PFSK-1 (cell line): Measurements from ENCODE around the gene PIEZO1.

Experiments used
- POLR2AphosphoS5 ChIP-seq: IDR thresholded peaks from 2 replicates; pipeline ENCODE4 v1.6.1; 2012; ENCODE audit warnings: low read depth, mild to moderate bottlenecking, control low read depth, low read length, moderate library complexity
- REST ChIP-seq, 2 experiments: IDR thresholded peaks; 2 replicates each; pipeline versions ENCODE4 v1.6.1 to v1.8.0; 2011 to 2012; ENCODE audit warnings: low read depth in 2 of 2, low read length in 2 of 2, control low read depth in 1 of 2, inconsistent platforms in 1 of 2, mild to moderate bottlenecking in 1 of 2, moderate library complexity in 1 of 2; ENCODE audit not compliant: insufficient read depth in 1 of 2
- SIN3A ChIP-seq: IDR thresholded peaks from 2 replicates; pipeline ENCODE4 v1.6.1; 2012; ENCODE audit warnings: mild to moderate bottlenecking, low read length, moderate library complexity, borderline replicate concordance; ENCODE audit not compliant: insufficient read depth
- TAF1 ChIP-seq: IDR thresholded peaks from 2 replicates; pipeline ENCODE4 v1.6.1; 2012; ENCODE audit warnings: low read length, control low read depth, borderline replicate concordance; ENCODE audit not compliant: insufficient read depth

GRCh38 chr16:88726408-88726749, 58.6 kb downstream of the PIEZO1 start:
- TF ChIP-seq SIN3A, result no peak
- TF ChIP-seq POLR2AphosphoS5, result no peak
- TF ChIP-seq TAF1, result no peak
- no peak for TF ChIP-seq REST (IDR thresholded peaks at IDR 0.05; ENCODE audit: insufficient read depth in 1 of 2, low read depth in 2 of 2, low read length in 2 of 2)
